ENCODE results near the gene MED28. TPM values are rescaled to one million over a fixed set of nuclear protein-coding genes. Genes with fewer than 3 reads are reported as not detected.

The MED28 gene
- total and polyA plus RNA-seq, 10 of the 15 experiments (the other 5 are each of a cell fraction or from before 2014, with no cell fraction given): 19.9 to 77.4 (median 52.0) TPM

DNA sequence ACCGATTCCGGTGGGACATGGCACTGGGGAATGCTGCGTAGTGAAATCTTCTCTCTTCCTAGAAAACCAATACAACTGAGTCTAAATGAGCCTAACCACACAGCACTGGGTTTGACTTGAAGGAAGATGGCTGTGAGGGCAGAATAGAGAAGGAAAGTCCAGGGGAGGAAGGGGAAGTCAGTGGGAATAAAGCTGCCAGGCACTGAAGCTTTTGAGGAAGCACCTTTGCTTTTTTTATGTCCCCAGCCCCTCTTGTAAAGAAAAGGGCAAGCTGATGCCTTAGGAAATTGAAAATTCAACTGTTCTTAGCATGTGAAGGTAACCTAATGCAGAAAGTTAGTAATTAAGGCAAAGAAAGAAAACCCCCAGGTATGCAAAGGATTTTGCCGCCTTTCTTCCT, 20.6 kb downstream of the MED28 start:
- no peak overlapping the region for H2AFZ ChIP-seq (ENCODE audit: control insufficient read depth, low read depth, low read length)
- no peaks in the 10 kb centered on the region for H3K9me3 ChIP-seq (replicated peaks; ENCODE audit: control insufficient read depth, insufficient read depth, low read length)
- H3K27ac ChIP-seq (ENCODE audit: control insufficient read depth, insufficient read depth): no peak overlapping the region
- peaks cover 0 to 11% of the 10 kb centered on the region in 2 experiments; a peak in 3 of 4 replicates for H3K36me3 ChIP-seq (ENCODE audit: control insufficient read depth in 2 of 2, insufficient read depth in 2 of 2, low read length in 1 of 2)
- no peaks in the 10 kb centered on the region for H4K20me1 ChIP-seq (ENCODE audit: control insufficient read depth, insufficient read depth)
- ChIA-PET RAD21 (ENCODE audit: unreplicated experiment) (interaction anchor here (1.8 to 3.7 kb wide), 2 partner anchors 86 to 90 kb away, joined by 3 to 17 read pairs; no protein-coding TSS in a partner anchor), POLR2A (no interaction called here), SMC1A (ENCODE audit: uncharacterized antibody, unreplicated experiment) (interaction anchor here (0.8 to 3.8 kb wide), 4 partner anchors 78 to 88 kb away, joined by 3 to 32 read pairs (median 6); no protein-coding TSS in a partner anchor), CTCF (interaction anchor here (4.9 kb wide), 1 partner anchor 87 kb away, joined by 70 read pairs; no protein-coding TSS in a partner anchor)
- TF ChIP-seq POLR2AphosphoS5 (IDR thresholded peaks at IDR 0.05; ENCODE audit: low read length): no peak
- no peak for TF ChIP-seq CBFB (IDR thresholded peaks at IDR 0.05; ENCODE audit: low read depth)
- TF ChIP-seq SUZ12 (IDR thresholded peaks at IDR 0.05; ENCODE audit: unreplicated experiment): no peak
- TF ChIP-seq IKZF2 (IDR thresholded peaks at IDR 0.05): no peak
- no peak for TF ChIP-seq SUPT20H (IDR thresholded peaks at IDR 0.05; ENCODE audit: borderline replicate concordance, control insufficient read depth, low read depth, low read length)
- TF ChIP-seq NR2F1 (conservative IDR thresholded peaks at IDR 0.05): no peak
- no peak for TF ChIP-seq YY1 (IDR thresholded peaks at IDR 0.05; ENCODE audit: low read depth, low read length)
- TF ChIP-seq, protein P1, sequence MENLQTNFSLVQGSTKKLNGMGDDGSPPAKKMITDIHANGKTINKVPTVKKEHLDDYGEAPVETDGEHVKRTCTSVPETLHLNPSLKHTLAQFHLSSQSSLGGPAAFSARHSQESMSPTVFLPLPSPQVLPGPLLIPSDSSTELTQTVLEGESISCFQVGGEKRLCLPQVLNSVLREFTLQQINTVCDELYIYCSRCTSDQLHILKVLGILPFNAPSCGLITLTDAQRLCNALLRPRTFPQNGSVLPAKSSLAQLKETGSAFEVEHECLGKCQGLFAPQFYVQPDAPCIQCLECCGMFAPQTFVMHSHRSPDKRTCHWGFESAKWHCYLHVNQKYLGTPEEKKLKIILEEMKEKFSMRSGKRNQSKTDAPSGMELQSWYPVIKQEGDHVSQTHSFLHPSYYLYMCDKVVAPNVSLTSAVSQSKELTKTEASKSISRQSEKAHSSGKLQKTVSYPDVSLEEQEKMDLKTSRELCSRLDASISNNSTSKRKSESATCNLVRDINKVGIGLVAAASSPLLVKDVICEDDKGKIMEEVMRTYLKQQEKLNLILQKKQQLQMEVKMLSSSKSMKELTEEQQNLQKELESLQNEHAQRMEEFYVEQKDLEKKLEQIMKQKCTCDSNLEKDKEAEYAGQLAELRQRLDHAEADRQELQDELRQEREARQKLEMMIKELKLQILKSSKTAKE (IDR thresholded peaks at IDR 0.05; ENCODE audit: low read depth, poor library complexity, severe bottlenecking): no peak
- no peak for TF ChIP-seq IKZF1 (conservative IDR thresholded peaks at IDR 0.05)
- TF ChIP-seq, protein P2, sequence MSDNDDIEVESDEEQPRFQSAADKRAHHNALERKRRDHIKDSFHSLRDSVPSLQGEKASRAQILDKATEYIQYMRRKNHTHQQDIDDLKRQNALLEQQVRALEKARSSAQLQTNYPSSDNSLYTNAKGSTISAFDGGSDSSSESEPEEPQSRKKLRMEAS (IDR thresholded peaks at IDR 0.05; ENCODE audit: low read depth, low read length): no peak
- TF ChIP-seq, protein P3, sequence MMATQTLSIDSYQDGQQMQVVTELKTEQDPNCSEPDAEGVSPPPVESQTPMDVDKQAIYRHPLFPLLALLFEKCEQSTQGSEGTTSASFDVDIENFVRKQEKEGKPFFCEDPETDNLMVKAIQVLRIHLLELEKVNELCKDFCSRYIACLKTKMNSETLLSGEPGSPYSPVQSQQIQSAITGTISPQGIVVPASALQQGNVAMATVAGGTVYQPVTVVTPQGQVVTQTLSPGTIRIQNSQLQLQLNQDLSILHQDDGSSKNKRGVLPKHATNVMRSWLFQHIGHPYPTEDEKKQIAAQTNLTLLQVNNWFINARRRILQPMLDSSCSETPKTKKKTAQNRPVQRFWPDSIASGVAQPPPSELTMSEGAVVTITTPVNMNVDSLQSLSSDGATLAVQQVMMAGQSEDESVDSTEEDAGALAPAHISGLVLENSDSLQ (IDR thresholded peaks at IDR 0.05): no peak
- TF ChIP-seq MXI1 (IDR thresholded peaks at IDR 0.05; ENCODE audit: low read depth, low read length): no peak
- TF ChIP-seq, protein P4, sequence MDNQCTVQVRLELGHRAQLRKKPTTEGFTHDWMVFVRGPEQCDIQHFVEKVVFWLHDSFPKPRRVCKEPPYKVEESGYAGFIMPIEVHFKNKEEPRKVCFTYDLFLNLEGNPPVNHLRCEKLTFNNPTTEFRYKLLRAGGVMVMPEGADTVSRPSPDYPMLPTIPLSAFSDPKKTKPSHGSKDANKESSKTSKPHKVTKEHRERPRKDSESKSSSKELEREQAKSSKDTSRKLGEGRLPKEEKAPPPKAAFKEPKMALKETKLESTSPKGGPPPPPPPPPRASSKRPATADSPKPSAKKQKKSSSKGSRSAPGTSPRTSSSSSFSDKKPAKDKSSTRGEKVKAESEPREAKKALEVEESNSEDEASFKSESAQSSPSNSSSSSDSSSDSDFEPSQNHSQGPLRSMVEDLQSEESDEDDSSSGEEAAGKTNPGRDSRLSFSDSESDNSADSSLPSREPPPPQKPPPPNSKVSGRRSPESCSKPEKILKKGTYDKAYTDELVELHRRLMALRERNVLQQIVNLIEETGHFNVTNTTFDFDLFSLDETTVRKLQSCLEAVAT (IDR thresholded peaks at IDR 0.05): no peak
- no peak for TF ChIP-seq ZNF274 (IDR thresholded peaks at IDR 0.05; ENCODE audit: insufficient read depth, insufficient read length)
- no peak for TF ChIP-seq TCF7 (IDR thresholded peaks at IDR 0.05; ENCODE audit: borderline replicate concordance)
- TF ChIP-seq TCF12 (IDR thresholded peaks at IDR 0.05; ENCODE audit: low read depth, low read length): no peak
- TF ChIP-seq SIN3A (IDR thresholded peaks at IDR 0.05; ENCODE audit: low read depth, low read length): no peak
- TF ChIP-seq RB1 (IDR thresholded peaks at IDR 0.05; ENCODE audit: borderline replicate concordance): no peak
- intact Hi-C loops (cut with micrococcal nuclease; ENCODE audit: unreplicated experiment): loop anchor here (5.0 kb wide), 1 partner anchor 957 kb away; no protein-coding TSS in a partner anchor
- BruUV-seq (replicated peaks): no TSS peak
- no peaks in the 10 kb centered on the region for H3K27me3 ChIP-seq (replicated peaks in 1 of 2; ENCODE audit: control insufficient read depth in 2 of 2, insufficient read depth in 2 of 2, low read length in 1 of 2)
- no peak overlapping the region for H3K9ac ChIP-seq (ENCODE audit: control insufficient read depth, insufficient read depth, low read length)
- H3K79me2 ChIP-seq (ENCODE audit: control insufficient read depth, insufficient read depth, low read length): no peaks in the 10 kb centered on the region
- 97% methylated on average over 4 of the region's 4 CpGs for WGBS (ENCODE audit: insufficient coverage, insufficient replicate concordance, low lambda C conversion rate, missing lambda C conversion rate)
- H3K4me2 ChIP-seq (ENCODE audit: control insufficient read depth, insufficient read depth): no peak overlapping the region
- no peaks in the 10 kb centered on the region for H3K4me1 ChIP-seq (ENCODE audit: control insufficient read depth, insufficient read depth, low read length)
- H3K4me3 ChIP-seq: no peak overlapping the region
- ATAC-seq: no peak
- in situ Hi-C loops (cut with MboI): loop anchor here (5.0 to 10.0 kb wide), 2 partner anchors 88 to 960 kb away; no protein-coding TSS in a partner anchor
- FAIRE-seq: no peak
- no peak for DNase-seq (ENCODE audit: low read depth, low spot score)

All from GM12878 (cell line).